Neuronal stem cell (in vitro differentiated cells): ENCODE results near the gene PPP3CA.

Experiments
- DNase-seq: peaks from one replicate; pipeline ENCODE4 v3.0.0-alpha.2; 2013; ENCODE audit warnings: low spot score
- H2AFZ ChIP-seq: one replicate; pipeline ENCODE4 v1.6.1; 2013; ENCODE audit warnings: mild to moderate bottlenecking, low read length, inconsistent platforms
- H2AK5ac ChIP-seq: 2 replicates; pipeline ENCODE4 v1.6.1; 2013; ENCODE audit warnings: low read depth, mild to moderate bottlenecking, inconsistent platforms, low read length, moderate library complexity, mixed read lengths
- H2BK120ac ChIP-seq: 2 replicates; pipeline ENCODE4 v1.6.1; 2013; ENCODE audit warnings: low read depth, mild to moderate bottlenecking, inconsistent platforms, low read length, moderate library complexity, mixed read lengths
- H2BK12ac ChIP-seq: one replicate; pipeline ENCODE4 v1.6.1; 2013; ENCODE audit warnings: low read length, inconsistent platforms
- H2BK15ac ChIP-seq: 2 replicates; pipeline ENCODE4 v1.6.1; 2013; ENCODE audit warnings: mild to moderate bottlenecking, low read length, inconsistent platforms, mixed read lengths
- H2BK5ac ChIP-seq: one replicate; pipeline ENCODE4 v1.6.1; 2013; ENCODE audit warnings: inconsistent platforms, mild to moderate bottlenecking, low read length, moderate library complexity
- H3K14ac ChIP-seq: one replicate; pipeline ENCODE4 v1.6.1; 2013; ENCODE audit warnings: low read length, inconsistent platforms
- H3K18ac ChIP-seq: 2 replicates; pipeline ENCODE4 v1.6.1; 2013; ENCODE audit warnings: low read length, inconsistent platforms
- H3K23ac ChIP-seq: 2 replicates; pipeline ENCODE4 v1.6.1; 2013; ENCODE audit warnings: low read depth, mild to moderate bottlenecking, mixed read lengths, low read length, inconsistent platforms; ENCODE audit not compliant: poor library complexity
- H3K27ac ChIP-seq: replicated peaks from 3 replicates; pipeline ENCODE4 v1.5.1; 2013; ENCODE audit warnings: low read length, inconsistent platforms
- H3K27me3 ChIP-seq, 3 experiments: 2 replicates each; pipeline ENCODE4 v1.6.1; 2013; ENCODE audit warnings: low read length in 3 of 3, mild to moderate bottlenecking in 2 of 3, inconsistent platforms in 1 of 3, low read depth in 1 of 3, mixed read lengths in 1 of 3, moderate library complexity in 1 of 3; ENCODE audit not compliant: control insufficient read depth in 3 of 3, insufficient read depth in 3 of 3
- H3K36me3 ChIP-seq, 2 donors: replicated peaks in 1 of 2; 2 replicates each; pipeline ENCODE4 v1.6.1; 2013; ENCODE audit warnings: low read length in 2 of 2; ENCODE audit not compliant: control insufficient read depth in 2 of 2, insufficient read depth in 2 of 2
- H3K4ac ChIP-seq: 2 replicates; pipeline ENCODE4 v1.6.1; 2013; ENCODE audit warnings: inconsistent platforms, mild to moderate bottlenecking, low read length, moderate library complexity
- H3K4me1 ChIP-seq, 2 donors: 1 replicate in 1 of 2; 2 replicates in 1 of 2; pipeline ENCODE4 v1.6.1; 2013; ENCODE audit warnings: low read length in 2 of 2, low read depth in 1 of 2; ENCODE audit not compliant: control insufficient read depth in 2 of 2, insufficient read depth in 1 of 2
- H3K4me2 ChIP-seq: one replicate; pipeline ENCODE4 v1.6.1; 2013; ENCODE audit warnings: mild to moderate bottlenecking, low read length, inconsistent platforms; ENCODE audit not compliant: insufficient read depth, poor library complexity, severe bottlenecking
- H3K4me3 ChIP-seq, 2 donors: 2 replicates each; pipeline ENCODE4 v1.5.1; 2013; ENCODE audit warnings: low read length in 2 of 2, mild to moderate bottlenecking in 2 of 2, inconsistent platforms in 1 of 2, moderate library complexity in 1 of 2
- H3K79me1 ChIP-seq: one replicate; pipeline ENCODE4 v1.6.1; 2013; ENCODE audit warnings: low read depth, mild to moderate bottlenecking, inconsistent platforms, low read length, moderate library complexity
- H3K9ac ChIP-seq: one replicate; pipeline ENCODE4 v1.6.1; 2013; ENCODE audit warnings: mild to moderate bottlenecking, low read depth, low read length, inconsistent platforms; ENCODE audit not compliant: poor library complexity
- H3K9me3 ChIP-seq, 2 donors: replicated peaks in 1 of 2; 2 replicates each; pipeline versions ENCODE3 to v1.6.1; 2013; ENCODE audit warnings: low read length in 2 of 2, mild to moderate bottlenecking in 2 of 2, inconsistent platforms in 1 of 2, low read depth in 1 of 2, mixed read lengths in 1 of 2, moderate library complexity in 1 of 2; ENCODE audit not compliant: control insufficient read depth in 2 of 2, insufficient read depth in 1 of 2
- H4K8ac ChIP-seq: one replicate; pipeline ENCODE4 v1.6.1; 2013; ENCODE audit warnings: low read depth, mild to moderate bottlenecking, inconsistent platforms, low read length, moderate library complexity
- H4K91ac ChIP-seq: one replicate; pipeline ENCODE4 v1.6.1; 2013; ENCODE audit warnings: low read length, low read depth, mild to moderate bottlenecking, inconsistent platforms; ENCODE audit not compliant: poor library complexity
- WGBS, 2 donors: extraction: QIAGEN DNeasy Blood & Tissue Kit; methylation state at CpG; one replicate each; pipeline ENCODE4 v1.1.7; 2013; ENCODE audit warnings: missing lambda C conversion rate in 2 of 2, mixed read lengths in 1 of 2; ENCODE audit not compliant: insufficient read length in 2 of 2, insufficient replicate concordance in 1 of 2; ENCODE audit errors: extremely low coverage in 2 of 2; 5-methylcytosine and 5-hydroxymethylcytosine counted together

Gene PPP3CA

DNA sequence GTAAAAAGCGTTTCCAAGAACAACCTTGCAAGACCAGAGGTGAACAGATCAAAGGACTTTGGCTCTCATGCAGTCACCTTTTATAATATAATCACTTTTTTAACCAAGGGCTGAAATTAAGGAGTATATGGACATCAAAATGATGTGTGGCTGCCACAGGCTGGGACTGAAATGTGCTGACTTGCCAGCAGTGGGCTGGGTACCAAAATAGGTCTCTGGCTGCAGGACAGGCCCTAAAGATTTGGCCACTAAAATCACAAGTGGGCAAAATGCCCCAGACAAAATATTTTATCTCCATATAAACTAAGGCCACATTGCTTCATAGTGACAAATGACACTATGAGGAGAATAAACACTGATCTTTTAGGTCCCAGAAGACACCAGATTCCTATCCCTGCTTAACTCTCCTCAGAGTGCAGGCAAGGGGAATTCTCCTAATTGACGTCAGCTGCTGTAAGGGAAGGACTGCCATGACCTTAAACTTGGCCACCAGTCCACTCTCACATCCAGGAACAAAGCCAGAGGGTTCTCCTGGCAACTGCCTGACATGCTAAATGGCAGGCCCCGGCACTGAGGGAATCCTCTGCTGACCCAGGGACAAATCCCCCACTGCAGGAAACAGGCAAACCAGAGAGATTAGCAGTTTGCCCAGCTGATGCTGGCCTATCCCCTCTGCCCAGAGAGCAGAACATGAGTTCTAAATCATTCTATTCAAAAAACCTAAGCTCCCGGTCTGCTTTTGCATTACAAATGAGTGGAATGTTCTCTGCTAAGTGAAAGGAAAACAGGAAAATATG, 155.8 kb downstream of the PPP3CA start:
- H2BK5ac ChIP-seq = no peak overlapping the region
- peaks cover 5 to 11% of the 10 kb centered on the region in 2 donors for H3K4me1 ChIP-seq
- no peak overlapping the region for H2AK5ac ChIP-seq
- no peaks in the 10 kb centered on the region for H3K27me3 ChIP-seq
- H3K18ac ChIP-seq = no peak overlapping the region
- H3K4me2 ChIP-seq = no peak overlapping the region
- H3K9me3 ChIP-seq = no peaks in the 10 kb centered on the region
- no peak overlapping the region for H3K4me3 ChIP-seq
- no peak overlapping the region for H4K91ac ChIP-seq
- H2BK12ac ChIP-seq = no peak overlapping the region
- H4K8ac ChIP-seq = no peak overlapping the region
- no peak overlapping the region for H2BK120ac ChIP-seq
- no peak for DNase-seq
- no peaks in the 10 kb centered on the region for H3K79me1 ChIP-seq
- no peak overlapping the region for H3K27ac ChIP-seq
- no peak overlapping the region for H3K4ac ChIP-seq
- no peak overlapping the region for H2AFZ ChIP-seq
- WGBS, 2 donors = no CpG with 5 or more reads among the region's 4 CpGs
- H3K36me3 ChIP-seq = no peaks in the 10 kb centered on the region
- no peak overlapping the region for H3K23ac ChIP-seq
- no peak overlapping the region for H2BK15ac ChIP-seq
- no peak overlapping the region for H3K14ac ChIP-seq
- H3K9ac ChIP-seq = no peak overlapping the region

DNA sequence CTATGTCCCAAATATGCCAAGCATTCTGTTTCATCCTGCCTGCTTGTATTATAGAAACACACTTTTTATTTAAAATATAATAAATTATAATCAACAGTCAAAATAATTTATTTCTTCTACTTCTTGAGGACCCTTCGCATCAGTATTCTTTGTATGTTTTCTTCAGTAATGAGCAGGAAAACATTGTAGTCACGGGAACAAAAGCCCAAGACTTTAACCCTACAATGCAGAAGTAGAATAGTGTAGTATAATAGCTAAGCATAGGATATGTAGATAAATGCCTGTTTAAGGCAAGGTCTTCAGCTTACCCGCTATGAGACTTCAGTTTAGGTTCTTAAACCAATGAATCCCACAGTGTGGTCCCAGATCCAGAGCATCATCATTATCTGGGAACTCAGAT, 156.6 kb downstream of the PPP3CA start:
- WGBS, 2 donors = no CpG with 5 or more reads among the region's 3 CpGs
- Histone ChIP-seq H3K14ac (no peak overlapping the region), H3K27me3 (no peaks in the 10 kb centered on the region), H3K27ac (no peak overlapping the region), H3K18ac (no peak overlapping the region), H3K9ac (no peak overlapping the region), H2BK5ac (no peak overlapping the region), H3K4me2 (no peak overlapping the region), H3K9me3 (no peaks in the 10 kb centered on the region), H3K4me1 (peaks cover 5 to 11% of the 10 kb centered on the region in 2 donors), H3K4ac (no peak overlapping the region), H2BK12ac (no peak overlapping the region), H2BK15ac (no peak overlapping the region), H4K8ac (no peak overlapping the region), H3K4me3 (no peak overlapping the region), H2BK120ac (no peak overlapping the region), H2AFZ (no peak overlapping the region), H2AK5ac (no peak overlapping the region), H4K91ac (no peak overlapping the region), H3K23ac (no peak overlapping the region), H3K36me3 (no peaks in the 10 kb centered on the region), H3K79me1 (no peaks in the 10 kb centered on the region)
- DNase-seq = no peak

DNA sequence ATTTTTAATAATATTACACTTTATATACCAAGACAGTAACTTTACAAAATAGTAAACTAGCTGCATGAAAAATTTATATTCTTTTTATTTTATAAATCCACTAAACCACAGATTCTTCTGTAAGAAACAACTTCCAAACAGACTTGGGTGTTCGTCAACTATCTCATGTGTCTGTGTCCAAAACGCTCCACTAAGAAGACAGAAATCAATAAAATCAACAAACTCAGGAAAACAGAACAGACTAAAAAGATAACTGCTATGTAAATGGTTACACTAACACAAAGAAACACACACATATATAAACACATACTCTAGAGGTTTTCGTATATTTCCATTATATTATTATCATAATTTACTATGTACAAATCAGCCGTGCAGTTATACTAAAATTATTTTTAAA, 158.4 kb downstream of the PPP3CA start:
- WGBS, 2 donors = no CpG with 5 or more reads among the region's 4 CpGs
- no peak overlapping the region for H3K4me2 ChIP-seq

DNA sequence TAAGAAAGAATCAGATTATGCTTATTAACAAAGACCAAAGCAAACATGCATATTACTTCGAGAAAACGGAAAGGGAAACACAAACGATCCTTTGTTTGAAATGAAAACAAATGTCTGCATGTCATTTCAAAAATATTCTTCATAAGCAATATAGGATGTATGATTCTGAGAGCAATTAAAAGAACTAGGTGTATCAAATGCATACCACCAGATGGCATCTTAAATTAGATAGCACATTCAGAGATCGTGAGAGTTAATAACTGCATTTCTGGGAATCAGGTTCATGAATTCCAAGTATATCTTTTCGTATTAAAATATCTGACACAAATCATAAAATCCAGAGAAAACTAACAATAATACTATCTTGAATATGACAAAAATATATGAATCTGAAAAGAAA, 159.5 kb downstream of the PPP3CA start:
- Histone ChIP-seq H3K14ac (no peak overlapping the region), H3K79me1 (no peaks in the 10 kb centered on the region), H3K23ac (no peak overlapping the region), H3K18ac (no peak overlapping the region), H3K27me3 (no peaks in the 10 kb centered on the region), H3K27ac (no peak overlapping the region), H3K36me3 (peaks cover 0 to 2% of the 10 kb centered on the region in 2 donors), H2AK5ac (no peak overlapping the region), H2BK5ac (no peak overlapping the region), H4K8ac (no peak overlapping the region), H2BK12ac (no peak overlapping the region), H2BK15ac (no peak overlapping the region), H2AFZ (no peak overlapping the region), H3K9me3 (peaks cover 0 to 2% of the 10 kb centered on the region in 2 donors), H4K91ac (no peak overlapping the region), H3K4ac (no peak overlapping the region), H3K9ac (no peak overlapping the region), H3K4me2 (no peak overlapping the region), H3K4me1 (peaks cover 5 to 11% of the 10 kb centered on the region in 2 donors), H3K4me3 (no peak overlapping the region), H2BK120ac (no peak overlapping the region)
- no CpG with 5 or more reads among the region's 5 CpGs for WGBS, 2 donors
- DNase-seq = no peak

More for the DNA sequence above, 158.4 kb downstream of the PPP3CA start:
- Histone ChIP-seq H3K27ac (no peak overlapping the region), H3K4ac (no peak overlapping the region), H2BK12ac (no peak overlapping the region), H3K27me3 (no peaks in the 10 kb centered on the region), H3K9me3 (no peaks in the 10 kb centered on the region), H3K23ac (no peak overlapping the region), H2BK15ac (no peak overlapping the region), H2AFZ (no peak overlapping the region), H3K4me1 (peaks cover 5 to 11% of the 10 kb centered on the region in 2 donors), H3K4me3 (no peak overlapping the region), H3K9ac (no peak overlapping the region), H3K79me1 (no peaks in the 10 kb centered on the region), H4K91ac (no peak overlapping the region), H2BK5ac (no peak overlapping the region), H2AK5ac (no peak overlapping the region), H3K36me3 (no peaks in the 10 kb centered on the region), H2BK120ac (no peak overlapping the region), H4K8ac (no peak overlapping the region), H3K18ac (no peak overlapping the region), H3K14ac (no peak overlapping the region)
- no peak for DNase-seq
